Natural killer cell treated with Interleukin-12 subunit alpha and Interleukin-12 subunit beta and Interleukin-15 and Interleukin-18, amount 100 ng/mL, for 72 hours (primary cell): ENCODE measurements around the gene B3GAT1. TPM values are rescaled to one million over a fixed set of nuclear protein-coding genes. Genes with fewer than 3 reads are reported as not detected.

ENCODE experiments used
- ATAC-seq, 2 donors: fragments of 150-1000 bp; cut with Tn5 transposase in 1 of 2; sonication (Bioruptor Pico), chemical (Tn5 transposase) in 1 of 2; 2 replicates each; pipeline ENCODE4 v1.10.0; 2021
- DNase-seq: peaks from one replicate; pipeline ENCODE4 v3.0.0; 2022; ENCODE audit warnings: low spot score
- H3K27ac Mint-ChIP-seq, 2 donors: 1 replicate in 1 of 2; 2 replicates in 1 of 2; pipeline ENCODE4 v1.8.0; 2022; ENCODE audit warnings: mixed read lengths in 2 of 2, mild to moderate bottlenecking in 1 of 2, moderate library complexity in 1 of 2
- H3K27me3 Mint-ChIP-seq, 2 donors: 1 replicate in 1 of 2; 2 replicates in 1 of 2; pipeline ENCODE4 v1.8.0; 2022; ENCODE audit warnings: mixed read lengths in 2 of 2
- H3K36me3 Mint-ChIP-seq: one replicate; pipeline ENCODE4 v1.8.0; 2022; ENCODE audit warnings: mixed read lengths
- H3K4me1 Mint-ChIP-seq, 2 donors: 1 replicate in 1 of 2; 2 replicates in 1 of 2; pipeline ENCODE4 v1.8.0; 2022; ENCODE audit warnings: low read depth in 2 of 2, mixed read lengths in 2 of 2, mild to moderate bottlenecking in 1 of 2
- H3K4me3 Mint-ChIP-seq: one replicate; pipeline ENCODE4 v1.8.0; 2022; ENCODE audit warnings: mixed read lengths
- H3K9me3 Mint-ChIP-seq: 2 replicates; pipeline ENCODE4 v1.8.0; 2022; ENCODE audit warnings: mixed read lengths
- total RNA-seq, 2 donors: library from RNA; stranded (reverse); gene quantifications; one replicate each; pipeline ENCODE4 v1.2.3, GENCODE V29; 2022

B3GAT1 gene
- total RNA-seq, 2 donors from 2014 or later: 5.4 to 10.2 TPM

- H3K4me3 Mint-ChIP-seq: no peak overlapping the region
- H3K4me1 Mint-ChIP-seq: peaks cover 25 to 40% of the 10 kb centered on the region in 2 donors
Observed at GRCh38 chr11:134398644-134399292, 13.3 kb downstream of the B3GAT1 start.

GRCh38 chr11:134398079-134398444 lies 14.0 kb downstream of the B3GAT1 start:
- Mint-ChIP-seq H3K27me3 (no peaks in the 10 kb centered on the region), H3K9me3 (no peaks in the 10 kb centered on the region), H3K27ac (no peak overlapping the region), H3K4me1 (peaks cover 29 to 44% of the 10 kb centered on the region in 2 donors), H3K36me3 (no peaks in the 10 kb centered on the region), H3K4me3 (no peak overlapping the region)
- ATAC-seq: no peak
- DNase-seq: no peak

More at GRCh38 chr11:134398644-134399292, 13.3 kb downstream of the B3GAT1 start:
- no peaks in the 10 kb centered on the region for H3K36me3 Mint-ChIP-seq
- H3K27me3 Mint-ChIP-seq: no peaks in the 10 kb centered on the region
- no peak overlapping the region for H3K27ac Mint-ChIP-seq
- DNase-seq (no peak), ATAC-seq (no peak)
- no peaks in the 10 kb centered on the region for H3K9me3 Mint-ChIP-seq

DNA sequence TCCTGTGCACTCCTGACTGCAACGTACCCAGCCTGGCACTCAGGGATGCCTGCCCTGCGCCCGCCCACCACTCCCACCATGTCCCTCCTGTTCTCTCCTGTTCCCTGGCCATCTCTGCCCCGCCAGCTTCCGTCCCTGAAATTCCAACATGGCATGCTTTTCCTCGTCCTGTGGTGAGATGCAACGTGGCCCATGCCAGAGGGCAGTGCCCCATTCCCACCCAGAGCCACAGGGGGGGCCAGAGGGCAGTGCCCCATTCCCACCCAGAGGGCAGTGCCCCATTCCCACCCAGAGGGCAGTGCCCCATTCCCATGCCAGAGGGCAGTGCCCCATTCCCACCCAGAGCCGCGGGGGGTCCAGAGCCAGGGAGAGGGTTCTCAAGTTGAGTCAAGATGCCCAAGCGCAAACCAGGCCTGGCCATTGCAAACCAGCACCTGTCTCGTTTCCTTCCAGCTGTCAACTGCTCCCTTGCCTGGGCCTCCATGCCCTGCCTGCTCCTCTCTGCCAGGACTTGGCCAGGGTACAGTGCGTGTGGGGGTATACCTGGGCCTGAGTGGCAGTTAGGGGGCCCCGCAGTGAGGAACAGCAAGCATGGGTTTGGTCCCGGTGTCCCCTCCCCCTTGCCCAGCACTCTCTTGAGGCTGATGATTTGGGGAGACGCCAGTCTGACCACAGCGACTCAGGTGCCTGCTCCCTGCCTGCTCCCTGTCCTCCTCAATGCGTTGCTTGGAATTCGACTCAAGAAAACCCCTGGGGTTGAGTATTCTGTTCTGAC lies 14.6 kb downstream of the B3GAT1 start:
- Mint-ChIP-seq H3K27me3 (no peaks in the 10 kb centered on the region), H3K4me1 (peaks cover 27 to 44% of the 10 kb centered on the region in 2 donors), H3K27ac (no peak overlapping the region), H3K9me3 (no peaks in the 10 kb centered on the region), H3K36me3 (no peaks in the 10 kb centered on the region), H3K4me3 (no peak overlapping the region)
- ATAC-seq (no peak), DNase-seq (no peak)

GRCh38 chr11:134395002-134395401 lies 17.0 kb downstream of the B3GAT1 start:
- ATAC-seq: no peak
- Mint-ChIP-seq H3K4me1 (peaks cover 27 to 39% of the 10 kb centered on the region in 2 donors), H3K27me3 (no peaks in the 10 kb centered on the region), H3K27ac (no peak overlapping the region), H3K36me3 (no peaks in the 10 kb centered on the region), H3K4me3 (no peak overlapping the region), H3K9me3 (no peaks in the 10 kb centered on the region)
- DNase-seq: no peak

DNA sequence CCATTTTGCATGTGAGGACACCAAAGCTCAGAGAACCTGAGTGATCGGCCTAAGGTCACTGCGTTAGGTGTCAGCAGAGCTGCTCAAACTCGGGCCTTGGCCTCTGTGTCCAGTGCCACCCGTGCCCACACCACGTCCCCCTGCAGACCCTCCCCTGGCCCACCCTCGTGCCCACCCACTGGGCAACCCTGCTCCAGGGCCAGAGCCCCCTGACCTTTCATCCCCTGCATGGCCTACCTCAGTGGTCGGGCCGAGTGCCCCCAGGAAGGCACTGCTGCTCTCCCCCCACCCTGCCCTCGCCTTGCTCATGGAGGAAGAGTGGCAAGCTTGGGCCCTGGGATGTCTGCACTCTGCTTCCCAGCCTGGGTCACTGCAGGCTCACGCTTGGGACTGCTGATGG lies 17.7 kb downstream of the B3GAT1 start:
- Mint-ChIP-seq H3K9me3 (no peaks in the 10 kb centered on the region), H3K4me1 (peaks cover 27 to 44% of the 10 kb centered on the region in 2 donors), H3K36me3 (no peaks in the 10 kb centered on the region), H3K27ac (no peak overlapping the region), H3K4me3 (no peak overlapping the region), H3K27me3 (no peaks in the 10 kb centered on the region)
- DNase-seq (no peak), ATAC-seq (no peak)

DNA sequence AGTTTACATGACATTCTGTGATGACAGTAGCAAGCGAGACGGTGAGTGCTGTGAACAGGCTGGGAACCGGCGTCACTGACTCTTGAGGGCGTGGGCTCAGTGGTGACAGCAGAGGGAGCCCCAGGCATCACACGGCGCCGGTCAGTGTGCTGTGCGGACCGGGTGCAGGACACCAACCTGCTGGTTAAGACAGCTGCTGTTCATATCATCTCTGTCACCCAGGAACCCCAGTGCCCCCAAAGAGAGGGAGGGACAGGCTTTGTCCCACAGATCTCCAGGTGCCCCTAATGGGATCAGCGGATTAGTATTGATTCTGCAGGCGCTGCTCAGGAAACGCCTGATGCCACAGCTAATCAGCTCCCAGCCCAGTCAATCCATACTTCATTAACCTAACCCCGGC lies 18.4 kb downstream of the B3GAT1 start:
- H3K4me3 Mint-ChIP-seq: no peak overlapping the region
- H3K4me1 Mint-ChIP-seq: peaks cover 33 to 51% of the 10 kb centered on the region in 2 donors
- DNase-seq (no peak), ATAC-seq (no peak)
- H3K36me3 Mint-ChIP-seq: no peaks in the 10 kb centered on the region
- H3K27ac Mint-ChIP-seq: no peak overlapping the region
- H3K9me3 Mint-ChIP-seq: no peaks in the 10 kb centered on the region
- no peaks in the 10 kb centered on the region for H3K27me3 Mint-ChIP-seq

GRCh38 chr11:134392953-134393615 lies 19.0 kb downstream of the B3GAT1 start:
- DNase-seq: no peak
- no peak overlapping the region for H3K4me3 Mint-ChIP-seq
- H3K9me3 Mint-ChIP-seq: no peaks in the 10 kb centered on the region
- ATAC-seq: no peak
- H3K4me1 Mint-ChIP-seq: peaks cover 34 to 54% of the 10 kb centered on the region in 2 donors
- no peak overlapping the region for H3K27ac Mint-ChIP-seq
- H3K36me3 Mint-ChIP-seq: no peaks in the 10 kb centered on the region
- H3K27me3 Mint-ChIP-seq: no peaks in the 10 kb centered on the region

DNA sequence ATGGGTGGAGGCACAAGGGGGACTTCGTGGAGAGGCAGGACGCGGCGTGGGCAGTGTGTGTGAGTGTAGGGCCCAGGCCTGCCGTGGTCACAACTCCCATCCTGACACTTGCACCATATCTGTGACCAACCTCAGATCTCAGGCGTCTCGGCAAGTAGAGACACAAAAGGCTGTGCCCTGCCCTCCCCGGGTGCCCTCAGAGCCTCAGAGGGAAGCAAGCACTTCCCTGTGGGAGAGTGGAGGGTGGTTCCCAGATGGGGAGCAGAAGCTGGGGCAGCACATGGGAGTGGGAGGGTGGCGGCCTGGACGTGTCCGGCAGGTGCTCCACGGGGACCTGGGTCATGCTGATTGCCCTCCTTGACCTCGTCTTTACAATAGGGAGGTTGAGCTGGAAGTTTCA lies 20.4 kb downstream of the B3GAT1 start:
- ATAC-seq (no peak), DNase-seq (no peak)
- no peaks in the 10 kb centered on the region for H3K36me3 Mint-ChIP-seq
- H3K4me1 Mint-ChIP-seq: peaks cover 41 to 59% of the 10 kb centered on the region in 2 donors
- no peaks in the 10 kb centered on the region for H3K27me3 Mint-ChIP-seq
- no peak overlapping the region for H3K27ac Mint-ChIP-seq
- H3K4me3 Mint-ChIP-seq: no peak overlapping the region
- no peaks in the 10 kb centered on the region for H3K9me3 Mint-ChIP-seq

GRCh38 chr11:134390706-134391569 lies 21.1 kb downstream of the B3GAT1 start:
- H3K4me1 Mint-ChIP-seq: peaks cover 48 to 66% of the 10 kb centered on the region in 2 donors
- no peaks in the 10 kb centered on the region for H3K36me3 Mint-ChIP-seq
- H3K27me3 Mint-ChIP-seq: no peaks in the 10 kb centered on the region
- no peak overlapping the region for H3K4me3 Mint-ChIP-seq
- H3K27ac Mint-ChIP-seq: no peak overlapping the region
- ATAC-seq (no peak), DNase-seq (no peak)
- H3K9me3 Mint-ChIP-seq: no peaks in the 10 kb centered on the region

- H3K4me1 Mint-ChIP-seq: peaks cover 52 to 71% of the 10 kb centered on the region in 2 donors
- no peak overlapping the region for H3K4me3 Mint-ChIP-seq
- H3K27me3 Mint-ChIP-seq: no peaks in the 10 kb centered on the region
- H3K36me3 Mint-ChIP-seq: no peaks in the 10 kb centered on the region
- DNase-seq (no peak), ATAC-seq (no peak)
- H3K9me3 Mint-ChIP-seq: no peaks in the 10 kb centered on the region
- no peak overlapping the region for H3K27ac Mint-ChIP-seq
Observed at GRCh38 chr11:134389464-134390180, 22.4 kb downstream of the B3GAT1 start.

GRCh38 chr11:134388590-134388989 lies 23.5 kb downstream of the B3GAT1 start:
- H3K4me3 Mint-ChIP-seq: no peak overlapping the region
- H3K4me1 Mint-ChIP-seq: peaks cover 51 to 65% of the 10 kb centered on the region in 2 donors
- H3K36me3 Mint-ChIP-seq: no peaks in the 10 kb centered on the region
- no peaks in the 10 kb centered on the region for H3K27me3 Mint-ChIP-seq
- no peak overlapping the region for H3K27ac Mint-ChIP-seq
- H3K9me3 Mint-ChIP-seq: no peaks in the 10 kb centered on the region
- DNase-seq (no peak), ATAC-seq (no peak)

GRCh38 chr11:134387501-134387900 lies 24.5 kb downstream of the B3GAT1 start:
- peak overlapping the region; percentile 64 for H3K4me3 Mint-ChIP-seq

GRCh38 chr11:134386945-134387344 lies 25.1 kb downstream of the B3GAT1 start:
- no peak for DNase-seq
- ATAC-seq: no peak
- no peaks in the 10 kb centered on the region for H3K36me3 Mint-ChIP-seq
- peak overlapping the region in 1 of 2 donors; percentile 64 for H3K27ac Mint-ChIP-seq
- H3K9me3 Mint-ChIP-seq: no peaks in the 10 kb centered on the region
- H3K4me3 Mint-ChIP-seq: peak overlapping the region; percentile 64
- H3K4me1 Mint-ChIP-seq: peaks cover 51 to 59% of the 10 kb centered on the region in 2 donors
- H3K27me3 Mint-ChIP-seq: no peaks in the 10 kb centered on the region

More at GRCh38 chr11:134387501-134387900, 24.5 kb downstream of the B3GAT1 start:
- peaks cover 47 to 60% of the 10 kb centered on the region in 2 donors for H3K4me1 Mint-ChIP-seq
- no peaks in the 10 kb centered on the region for H3K27me3 Mint-ChIP-seq
- ATAC-seq: peak in 1 of 2 donors; percentile 8
- H3K36me3 Mint-ChIP-seq: no peaks in the 10 kb centered on the region
- H3K27ac Mint-ChIP-seq: peak overlapping the region in 1 of 2 donors; percentile 64
- DNase-seq: no peak
- no peaks in the 10 kb centered on the region for H3K9me3 Mint-ChIP-seq
